HT1080 (cell line): ENCODE results near the gene CAPN3. TPM values are rescaled to one million over a fixed set of nuclear protein-coding genes. Genes with fewer than 3 reads are reported as not detected.
A peak's percentile ranks its signal among the peaks of the same experiment; 100 is the strongest.

ENCODE experiments used
- DNase-seq: peaks from one replicate; pipeline ENCODE4 v3.0.0-alpha.2; 2015; ENCODE audit warnings: low read depth
- total RNA-seq: library from RNA; depleted of rRNA; stranded (reverse); fragments of >200 nt; shearing (Covaris generic); gene quantifications from 2 replicates; pipeline ENCODE4 v1.2.3, GENCODE V29; 2014

CAPN3 gene
- total RNA-seq, 1 experiment from 2014 or later: 0.68 TPM

GRCh38 chr15:42355291-42355690, 4.0 kb upstream of the CAPN3 start:
- no peak for DNase-seq

- no peak for DNase-seq
These were observed 2.5 kb upstream of the CAPN3 start for GRCh38 chr15:42356851-42357250.

GRCh38 chr15:42358141-42358540, 1.2 kb upstream of the CAPN3 start:
- DNase-seq: no peak

- no peak for DNase-seq
These were observed 684 bp downstream of the CAPN3 start for GRCh38 chr15:42359985-42360384.

GRCh38 chr15:42360535-42361112, 1.3 kb downstream of the CAPN3 start:
- DNase-seq: no peak

- DNase-seq: no peak
These were observed 4.2 kb downstream of the CAPN3 start for GRCh38 chr15:42363487-42363886.

- DNase-seq: no peak
These were observed 4.6 kb downstream of the CAPN3 start for GRCh38 chr15:42363942-42364341.

GRCh38 chr15:42364529-42364928, 5.2 kb downstream of the CAPN3 start:
- DNase-seq: no peak

- DNase-seq: no peak
These were observed 6.7 kb downstream of the CAPN3 start for GRCh38 chr15:42365921-42366550.

GRCh38 chr15:42367041-42367440, 7.7 kb downstream of the CAPN3 start:
- DNase-seq: no peak

- DNase-seq: no peak
These were observed 8.8 kb downstream of the CAPN3 start for GRCh38 chr15:42368096-42368495.

GRCh38 chr15:42371096-42371495, 11.8 kb downstream of the CAPN3 start:
- peak; percentile 18 for DNase-seq

GRCh38 chr15:42373274-42373673, 14.0 kb downstream of the CAPN3 start:
- DNase-seq: no peak

GRCh38 chr15:42373936-42374335, 14.6 kb downstream of the CAPN3 start:
- no peak for DNase-seq

- DNase-seq: no peak
These were observed 15.5 kb downstream of the CAPN3 start for GRCh38 chr15:42374810-42375209.

- no peak for DNase-seq
These were observed 16.0 kb downstream of the CAPN3 start for GRCh38 chr15:42375252-42375651.

GRCh38 chr15:42375941-42376340, 16.6 kb downstream of the CAPN3 start:
- no peak for DNase-seq

GRCh38 chr15:42378011-42378410, 18.7 kb downstream of the CAPN3 start:
- no peak for DNase-seq

GRCh38 chr15:42384597-42384996, 25.3 kb downstream of the CAPN3 start:
- DNase-seq: no peak

GRCh38 chr15:42385206-42385979, 26.1 kb downstream of the CAPN3 start:
- DNase-seq: peak; percentile 48

GRCh38 chr15:42385980-42386700, 26.8 kb downstream of the CAPN3 start:
- no peak for DNase-seq

- DNase-seq: no peak
These were observed 28.3 kb downstream of the CAPN3 start for GRCh38 chr15:42387603-42388002.
